Activated naive CD8-positive, alpha-beta T cell treated with anti-CD3 and anti-CD28 coated beads, Interleukin-2, amount 50 U/mL, for 16 hours (primary cell): ENCODE data around the gene C22orf39.

Source experiments
- DNase-seq: peaks from one replicate; pipeline ENCODE4 v3.0.0-alpha.2; 2020; ENCODE audit warnings: low read depth, low spot score

The C22orf39 gene

GRCh38 chr22:19430890-19431541 is 16.5 kb downstream of the C22orf39 start:
- no peak for DNase-seq

GRCh38 chr22:19429950-19430889 is 17.3 kb downstream of the C22orf39 start:
- no peak for DNase-seq

GRCh38 chr22:19424186-19424500 is 23.4 kb downstream of the C22orf39 start:
- no peak for DNase-seq

GRCh38 chr22:19422440-19423301 is 24.8 kb downstream of the C22orf39 start:
- no peak for DNase-seq

GRCh38 chr22:19420321-19420720 is 27.2 kb downstream of the C22orf39 start:
- DNase-seq = no peak

- no peak for DNase-seq
Observed at GRCh38 chr22:19419464-19420178, 27.9 kb downstream of the C22orf39 start.

- DNase-seq = no peak
Observed at GRCh38 chr22:19419086-19419463, 28.4 kb downstream of the C22orf39 start.

GRCh38 chr22:19412923-19413322 is 34.6 kb downstream of the C22orf39 start:
- no peak for DNase-seq

GRCh38 chr22:19412478-19412877 is 35.0 kb downstream of the C22orf39 start:
- no peak for DNase-seq

- DNase-seq = no peak
Observed at GRCh38 chr22:19411690-19412045, 35.8 kb downstream of the C22orf39 start.

- no peak for DNase-seq
Observed at GRCh38 chr22:19410941-19411689, 36.4 kb downstream of the C22orf39 start.

- no peak for DNase-seq
Observed at GRCh38 chr22:19407649-19408606, 39.6 kb downstream of the C22orf39 start.

GRCh38 chr22:19406846-19407245 is 40.7 kb downstream of the C22orf39 start:
- DNase-seq = no peak

GRCh38 chr22:19406281-19406811 is 41.2 kb downstream of the C22orf39 start:
- no peak for DNase-seq

- DNase-seq = no peak
Observed at GRCh38 chr22:19405652-19406051, 41.9 kb downstream of the C22orf39 start.

- no peak for DNase-seq
Observed at GRCh38 chr22:19405133-19405532, 42.4 kb downstream of the C22orf39 start.

GRCh38 chr22:19404676-19405075 is 42.8 kb downstream of the C22orf39 start:
- no peak for DNase-seq

- no peak for DNase-seq
Observed at GRCh38 chr22:19402642-19403191, 44.8 kb downstream of the C22orf39 start.

- DNase-seq = no peak
Observed at GRCh38 chr22:19401483-19401882, 46.0 kb downstream of the C22orf39 start.
